ENCODE results near the gene FOXJ3. TPM values are rescaled to one million over a fixed set of nuclear protein-coding genes. Genes with fewer than 3 reads are reported as not detected.

Gene FOXJ3
- total and polyA plus RNA-seq, 2 of the 13 experiments (the other 11 are each of a cell fraction or from before 2014, with no cell fraction given) = 16.6 to 48.5 TPM

DNA sequence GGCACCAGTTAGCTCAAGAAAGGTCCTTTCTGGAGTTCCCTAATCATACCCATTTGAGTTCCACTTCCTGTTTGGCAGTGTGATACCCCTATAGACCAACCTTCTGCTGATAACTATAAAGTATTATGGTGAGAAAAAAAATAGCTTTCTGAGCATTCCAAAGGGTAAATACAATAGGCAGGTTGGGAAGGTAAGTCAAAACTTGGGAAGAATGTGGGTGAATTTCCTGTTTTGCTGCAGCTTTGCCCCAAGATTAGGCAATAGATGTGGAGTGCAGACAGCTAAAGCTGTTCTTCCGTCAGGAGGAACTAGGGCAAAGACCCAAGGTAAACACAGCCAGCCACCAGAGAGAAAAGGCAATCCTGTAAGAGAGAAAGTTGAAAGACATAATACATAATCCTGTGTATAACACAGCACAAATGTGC, 120.6 kb downstream of the FOXJ3 start (continued):
- TF ChIP-seq ZNF761 (CRISPR knock-in tag; conservative IDR thresholded peaks at IDR 0.05) (0 out of 2 replicates have a peak, but pooled peaks have one; percentile 23), BCLAF1 (IDR thresholded peaks at IDR 0.05) (no peak), PATZ1 (CRISPR knock-in tag; IDR thresholded peaks at IDR 0.05) (peak; percentile 62), ZBTB38 (CRISPR knock-in tag; IDR thresholded peaks at IDR 0.05) (no peak), PCBP2 (optimal IDR thresholded peaks at IDR 0.05; ENCODE audit: low read depth, low read length, poor library complexity, severe bottlenecking) (no peak), ZNF224 (CRISPR knock-in tag; IDR thresholded peaks at IDR 0.05) (no peak), ZFP36L2 (CRISPR knock-in tag; IDR thresholded peaks at IDR 0.05) (no peak), ZFP37 (CRISPR knock-in tag; IDR thresholded peaks at IDR 0.05; ENCODE audit: borderline replicate concordance) (no peak), TEAD2 (CRISPR knock-in tag; IDR thresholded peaks at IDR 0.05) (no peak), NCOA2 (CRISPR knock-in tag; IDR thresholded peaks at IDR 0.05) (peak; percentile 79), ZNF792 (CRISPR knock-in tag; IDR thresholded peaks at IDR 0.05) (peak; percentile 70; the same call in 1 of the 2 replicates), REPIN1 (CRISPR knock-in tag; IDR thresholded peaks at IDR 0.05; ENCODE audit: borderline replicate concordance, low read depth) (no peak), ZNF562 (CRISPR knock-in tag; IDR thresholded peaks at IDR 0.05; ENCODE audit: borderline replicate concordance) (no peak), CBX5 (CRISPR knock-in tag; IDR thresholded peaks at IDR 0.05; ENCODE audit: borderline replicate concordance) (peak; percentile 77; the same call in 1 of the 2 replicates), ZNF160 (CRISPR knock-in tag; IDR thresholded peaks at IDR 0.05) (0 out of 2 replicates have a peak, but pooled peaks have one; percentile 43), IKZF4 (CRISPR knock-in tag; IDR thresholded peaks at IDR 0.05; ENCODE audit: borderline replicate concordance, low read depth, not compliant biosample characterization) (no peak)
- TF ChIP-seq, protein P1, sequence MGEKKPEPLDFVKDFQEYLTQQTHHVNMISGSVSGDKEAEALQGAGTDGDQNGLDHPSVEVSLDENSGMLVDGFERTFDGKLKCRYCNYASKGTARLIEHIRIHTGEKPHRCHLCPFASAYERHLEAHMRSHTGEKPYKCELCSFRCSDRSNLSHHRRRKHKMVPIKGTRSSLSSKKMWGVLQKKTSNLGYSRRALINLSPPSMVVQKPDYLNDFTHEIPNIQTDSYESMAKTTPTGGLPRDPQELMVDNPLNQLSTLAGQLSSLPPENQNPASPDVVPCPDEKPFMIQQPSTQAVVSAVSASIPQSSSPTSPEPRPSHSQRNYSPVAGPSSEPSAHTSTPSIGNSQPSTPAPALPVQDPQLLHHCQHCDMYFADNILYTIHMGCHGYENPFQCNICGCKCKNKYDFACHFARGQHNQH (CRISPR knock-in tag; IDR thresholded peaks at IDR 0.05) = peak; percentile 100
- TF ChIP-seq, protein P2, sequence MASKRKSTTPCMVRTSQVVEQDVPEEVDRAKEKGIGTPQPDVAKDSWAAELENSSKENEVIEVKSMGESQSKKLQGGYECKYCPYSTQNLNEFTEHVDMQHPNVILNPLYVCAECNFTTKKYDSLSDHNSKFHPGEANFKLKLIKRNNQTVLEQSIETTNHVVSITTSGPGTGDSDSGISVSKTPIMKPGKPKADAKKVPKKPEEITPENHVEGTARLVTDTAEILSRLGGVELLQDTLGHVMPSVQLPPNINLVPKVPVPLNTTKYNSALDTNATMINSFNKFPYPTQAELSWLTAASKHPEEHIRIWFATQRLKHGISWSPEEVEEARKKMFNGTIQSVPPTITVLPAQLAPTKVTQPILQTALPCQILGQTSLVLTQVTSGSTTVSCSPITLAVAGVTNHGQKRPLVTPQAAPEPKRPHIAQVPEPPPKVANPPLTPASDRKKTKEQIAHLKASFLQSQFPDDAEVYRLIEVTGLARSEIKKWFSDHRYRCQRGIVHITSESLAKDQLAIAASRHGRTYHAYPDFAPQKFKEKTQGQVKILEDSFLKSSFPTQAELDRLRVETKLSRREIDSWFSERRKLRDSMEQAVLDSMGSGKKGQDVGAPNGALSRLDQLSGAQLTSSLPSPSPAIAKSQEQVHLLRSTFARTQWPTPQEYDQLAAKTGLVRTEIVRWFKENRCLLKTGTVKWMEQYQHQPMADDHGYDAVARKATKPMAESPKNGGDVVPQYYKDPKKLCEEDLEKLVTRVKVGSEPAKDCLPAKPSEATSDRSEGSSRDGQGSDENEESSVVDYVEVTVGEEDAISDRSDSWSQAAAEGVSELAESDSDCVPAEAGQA (IDR thresholded peaks at IDR 0.05; ENCODE audit: low read depth) = no peak
- TF ChIP-seq, protein P2 (CRISPR knock-in tag; IDR thresholded peaks at IDR 0.05; ENCODE audit: borderline replicate concordance) = no peak
